ENCODE data around the gene R3HDM1.
A peak's percentile ranks its signal among the peaks of the same experiment; 100 is the strongest.

Gene R3HDM1

DNA sequence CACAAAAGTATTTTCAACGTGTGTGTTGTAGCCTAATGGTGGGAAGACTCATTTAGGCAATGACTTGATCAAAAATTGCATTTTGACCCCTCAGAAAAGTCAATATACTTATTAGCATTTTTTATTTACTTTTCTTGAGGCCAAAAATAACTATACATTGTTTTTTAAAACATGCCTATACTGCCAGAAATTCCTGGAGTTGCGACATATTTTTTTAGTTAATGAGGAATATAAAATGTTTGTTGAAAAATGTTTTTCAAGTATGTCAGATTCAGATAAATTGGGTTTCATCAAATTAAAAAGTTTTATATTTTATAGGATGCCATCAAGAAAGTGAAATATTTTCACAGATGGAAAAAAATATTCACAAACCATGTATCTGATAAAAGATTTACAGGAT lies 39.6 kb downstream of the R3HDM1 start:
- no peaks in the 10 kb centered on the region for H3K4me1 ChIP-seq (ENCODE audit: control insufficient read depth, insufficient read depth, low read length)
- peaks cover 9% of the 10 kb centered on the region; the same call in 1 of the 2 replicates for H3K36me3 ChIP-seq (ENCODE audit: control insufficient read depth, insufficient read depth, low read length)
- H3K4me3 ChIP-seq (ENCODE audit: low read depth, low read length) = no peak overlapping the region
- H3K9ac ChIP-seq (ENCODE audit: low read depth, low read length) = no peak overlapping the region
- no peaks in the 10 kb centered on the region for H3K27me3 ChIP-seq (ENCODE audit: control insufficient read depth, insufficient read depth, low read length)
- no peaks in the 10 kb centered on the region for H3K9me3 ChIP-seq (ENCODE audit: control insufficient read depth, insufficient read depth, low read length)
- H3K27ac ChIP-seq (ENCODE audit: low read depth, low read length) = no peak overlapping the region

DNA sequence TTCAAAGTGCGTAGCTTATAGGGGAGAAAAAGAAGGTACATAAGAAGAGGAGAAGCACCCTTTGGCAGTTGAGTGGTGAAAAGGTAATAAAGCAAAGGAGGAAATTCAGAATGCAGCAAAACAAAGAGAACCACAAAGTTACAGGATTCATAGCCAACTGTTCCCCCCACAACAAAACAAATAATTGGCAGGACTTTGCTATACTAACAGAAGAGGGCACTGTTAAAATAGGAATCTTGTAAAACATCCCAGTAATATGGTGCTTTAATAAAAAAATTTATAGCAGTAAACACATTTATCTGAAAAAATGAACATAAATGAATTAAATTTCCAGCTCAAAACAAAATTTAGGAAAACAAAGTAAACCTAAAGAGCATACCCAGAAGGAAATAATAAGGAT lies 42.3 kb downstream of the R3HDM1 start:
- H3K4me1 ChIP-seq (ENCODE audit: control insufficient read depth, insufficient read depth, low read length) = no peaks in the 10 kb centered on the region
- H3K9ac ChIP-seq (ENCODE audit: low read depth, low read length) = no peak overlapping the region
- H3K27ac ChIP-seq (ENCODE audit: low read depth, low read length) = no peak overlapping the region
- H3K4me3 ChIP-seq (ENCODE audit: low read depth, low read length) = no peak overlapping the region
- 0 out of 2 replicates have a peak, but pooled peaks cover 7% of the 10 kb centered on the region for H3K36me3 ChIP-seq (ENCODE audit: control insufficient read depth, insufficient read depth, low read length)
- no peaks in the 10 kb centered on the region for H3K27me3 ChIP-seq (ENCODE audit: control insufficient read depth, insufficient read depth, low read length)
- no peaks in the 10 kb centered on the region for H3K9me3 ChIP-seq (ENCODE audit: control insufficient read depth, insufficient read depth, low read length)

DNA sequence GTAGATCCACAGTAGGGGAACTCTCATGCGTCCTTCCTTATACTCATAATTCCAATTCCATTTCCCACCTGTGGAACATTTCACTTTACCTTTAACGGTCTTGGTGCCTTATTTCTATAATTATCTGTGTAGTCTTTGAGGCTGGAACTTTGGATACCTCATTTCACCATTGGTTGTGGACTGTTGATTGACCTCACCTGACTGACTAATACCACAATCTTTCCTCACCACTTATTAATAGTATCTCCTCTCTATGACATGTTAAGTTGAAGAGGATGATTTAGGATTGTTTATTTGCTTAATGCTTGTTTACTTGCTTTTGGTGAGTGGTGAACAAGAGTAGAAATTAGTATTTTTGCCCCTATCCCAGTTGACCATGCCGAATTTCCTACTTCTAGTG lies 50.0 kb downstream of the R3HDM1 start:
- H3K4me1 ChIP-seq (ENCODE audit: control insufficient read depth, insufficient read depth, low read length) = peaks cover 11% of the 10 kb centered on the region
- no peaks in the 10 kb centered on the region for H3K9me3 ChIP-seq (ENCODE audit: control insufficient read depth, insufficient read depth, low read length)
- no peak overlapping the region for H3K9ac ChIP-seq (ENCODE audit: low read depth, low read length)
- H3K27me3 ChIP-seq (ENCODE audit: control insufficient read depth, insufficient read depth, low read length) = no peaks in the 10 kb centered on the region
- H3K36me3 ChIP-seq (ENCODE audit: control insufficient read depth, insufficient read depth, low read length) = no peaks in the 10 kb centered on the region
- H3K4me3 ChIP-seq (ENCODE audit: low read depth, low read length) = no peak overlapping the region
- H3K27ac ChIP-seq (ENCODE audit: low read depth, low read length) = no peak overlapping the region

DNA sequence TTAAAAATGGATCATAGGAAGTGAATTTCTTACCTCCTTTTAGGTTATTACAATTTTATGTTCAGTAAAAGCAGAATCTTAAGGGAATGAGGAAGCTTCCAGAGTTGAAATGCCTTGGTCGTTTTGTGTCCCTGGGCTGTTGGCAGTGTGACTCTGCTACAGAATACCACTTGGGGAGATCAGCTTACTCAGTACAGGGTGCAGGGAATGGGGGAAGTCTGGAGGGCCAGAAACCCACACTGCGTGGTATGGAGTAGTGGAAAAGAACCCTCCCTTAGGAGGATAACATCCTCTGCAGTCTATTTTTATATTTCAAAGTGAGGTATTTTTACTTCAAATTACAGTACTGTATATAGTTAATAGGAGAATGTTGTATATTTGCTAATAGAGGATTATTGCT lies 51.1 kb downstream of the R3HDM1 start:
- Histone ChIP-seq H3K9ac (ENCODE audit: low read depth, low read length) (no peak overlapping the region), H3K4me3 (ENCODE audit: low read depth, low read length) (no peak overlapping the region), H3K4me1 (ENCODE audit: control insufficient read depth, insufficient read depth, low read length) (peaks cover 21% of the 10 kb centered on the region), H3K27me3 (ENCODE audit: control insufficient read depth, insufficient read depth, low read length) (no peaks in the 10 kb centered on the region), H3K9me3 (ENCODE audit: control insufficient read depth, insufficient read depth, low read length) (no peaks in the 10 kb centered on the region), H3K27ac (ENCODE audit: low read depth, low read length) (no peak overlapping the region), H3K36me3 (ENCODE audit: control insufficient read depth, insufficient read depth, low read length) (no peaks in the 10 kb centered on the region)

DNA sequence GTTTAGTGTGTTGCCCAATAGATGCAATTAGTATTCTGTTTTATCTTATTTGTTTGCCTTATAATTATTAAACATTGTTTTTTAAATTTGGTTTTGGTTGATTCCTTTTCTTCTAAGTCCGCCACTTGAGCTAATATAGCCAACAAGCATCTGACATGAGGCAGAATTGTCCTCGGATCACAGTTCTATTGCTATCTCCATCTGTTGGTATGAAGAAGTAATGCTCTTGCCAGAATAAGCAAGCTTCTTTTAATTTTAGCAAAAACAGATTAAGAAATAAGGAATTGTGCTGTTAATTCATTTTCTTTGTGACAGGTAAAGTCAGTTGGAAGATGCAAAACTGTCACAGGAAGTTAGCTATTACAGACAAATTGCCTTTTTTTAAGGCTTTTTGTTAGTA lies 54.3 kb downstream of the R3HDM1 start:
- Histone ChIP-seq H3K9me3 (ENCODE audit: control insufficient read depth, insufficient read depth, low read length) (no peaks in the 10 kb centered on the region), H3K27me3 (ENCODE audit: control insufficient read depth, insufficient read depth, low read length) (no peaks in the 10 kb centered on the region), H3K36me3 (ENCODE audit: control insufficient read depth, insufficient read depth, low read length) (no peaks in the 10 kb centered on the region), H3K4me3 (ENCODE audit: low read depth, low read length) (no peak overlapping the region), H3K9ac (ENCODE audit: low read depth, low read length) (no peak overlapping the region), H3K4me1 (ENCODE audit: control insufficient read depth, insufficient read depth, low read length) (peaks cover 29% of the 10 kb centered on the region), H3K27ac (ENCODE audit: low read depth, low read length) (peak overlapping the region; percentile 14)

DNA sequence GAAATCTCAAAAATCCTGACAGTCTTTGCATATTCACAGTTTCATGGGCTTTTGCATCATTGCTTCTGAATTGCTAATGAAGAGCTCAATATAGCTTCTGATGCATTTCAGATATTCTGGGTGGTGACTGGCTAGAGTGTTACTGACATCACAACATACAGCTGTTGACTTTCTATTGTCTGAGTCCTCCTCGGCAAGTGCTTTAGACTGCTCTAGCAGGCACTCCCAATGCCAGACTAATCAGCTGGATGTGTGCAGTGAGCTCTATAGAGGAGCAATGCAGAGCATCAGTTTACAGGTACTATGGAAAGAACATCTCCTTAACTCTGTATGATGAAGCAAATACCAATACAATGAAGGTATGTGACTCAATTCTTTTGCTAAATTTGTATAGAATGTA lies 54.9 kb downstream of the R3HDM1 start:
- Histone ChIP-seq H3K27ac (ENCODE audit: low read depth, low read length) (no peak overlapping the region), H3K36me3 (ENCODE audit: control insufficient read depth, insufficient read depth, low read length) (no peaks in the 10 kb centered on the region), H3K27me3 (ENCODE audit: control insufficient read depth, insufficient read depth, low read length) (no peaks in the 10 kb centered on the region), H3K4me3 (ENCODE audit: low read depth, low read length) (no peak overlapping the region), H3K9me3 (ENCODE audit: control insufficient read depth, insufficient read depth, low read length) (peaks cover 2% of the 10 kb centered on the region), H3K4me1 (ENCODE audit: control insufficient read depth, insufficient read depth, low read length) (peaks cover 29% of the 10 kb centered on the region), H3K9ac (ENCODE audit: low read depth, low read length) (no peak overlapping the region)

DNA sequence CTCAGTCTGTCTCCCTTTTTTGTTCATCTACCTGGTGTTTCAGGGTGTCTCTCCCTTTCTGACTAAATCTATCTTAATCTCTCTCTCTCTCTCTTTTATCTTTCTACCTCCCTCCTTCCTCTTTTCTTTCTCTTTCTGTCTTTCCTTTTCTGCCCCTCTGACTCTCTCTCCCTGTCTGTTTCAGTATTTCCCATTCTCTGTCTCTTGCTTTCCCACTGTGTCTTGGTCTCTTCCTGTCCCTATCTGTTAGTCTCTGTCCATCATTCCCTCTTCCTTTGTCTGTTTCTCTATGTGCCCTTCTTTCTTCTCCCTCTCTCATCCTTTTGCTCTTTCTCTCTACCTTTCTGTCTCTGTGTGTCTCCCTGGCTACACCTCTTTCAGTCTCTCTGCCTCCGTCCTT lies 56.7 kb downstream of the R3HDM1 start:
- H3K36me3 ChIP-seq (ENCODE audit: control insufficient read depth, insufficient read depth, low read length) = no peaks in the 10 kb centered on the region
- no peak overlapping the region for H3K4me3 ChIP-seq (ENCODE audit: low read depth, low read length)
- no peaks in the 10 kb centered on the region for H3K27me3 ChIP-seq (ENCODE audit: control insufficient read depth, insufficient read depth, low read length)
- H3K9me3 ChIP-seq (ENCODE audit: control insufficient read depth, insufficient read depth, low read length) = peaks cover 15% of the 10 kb centered on the region
- H3K9ac ChIP-seq (ENCODE audit: low read depth, low read length) = no peak overlapping the region
- H3K27ac ChIP-seq (ENCODE audit: low read depth, low read length) = no peak overlapping the region
- peaks cover 29% of the 10 kb centered on the region for H3K4me1 ChIP-seq (ENCODE audit: control insufficient read depth, insufficient read depth, low read length)

DNA sequence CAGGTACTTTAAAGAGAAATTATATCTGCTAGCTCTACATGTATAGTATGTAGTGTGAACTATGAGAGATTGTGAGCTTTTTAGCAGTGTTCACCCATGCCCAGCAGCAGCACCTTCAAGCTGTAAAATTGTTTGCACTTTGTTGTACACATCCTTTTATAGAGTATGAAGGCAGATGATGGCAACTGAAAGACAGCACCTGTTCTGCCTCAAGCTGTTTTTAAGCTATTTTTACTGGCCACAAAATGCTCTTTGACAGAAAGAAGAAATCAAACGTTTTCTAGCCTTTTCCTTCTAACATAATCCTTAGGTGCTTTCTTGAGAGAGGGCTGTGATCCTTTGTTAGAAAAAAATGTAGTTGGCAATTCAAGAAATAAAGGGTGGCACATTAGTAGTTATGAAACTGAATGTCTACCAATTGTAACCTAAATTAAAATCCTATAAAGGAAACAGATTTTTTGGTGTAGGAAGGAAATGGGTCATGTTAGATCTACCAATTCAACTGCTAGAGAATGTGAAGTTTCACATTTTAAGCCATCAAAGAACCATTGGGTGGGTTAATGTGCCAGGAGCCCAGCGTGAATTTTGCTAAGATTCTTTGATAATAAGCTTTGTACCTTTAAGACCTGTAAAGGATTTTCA lies 59.5 kb downstream of the R3HDM1 start:
- H3K4me1 ChIP-seq (ENCODE audit: control insufficient read depth, insufficient read depth, low read length) = peaks cover 23% of the 10 kb centered on the region
- no peak overlapping the region for H3K9ac ChIP-seq (ENCODE audit: low read depth, low read length)
- no peak overlapping the region for H3K27ac ChIP-seq (ENCODE audit: low read depth, low read length)

DNA sequence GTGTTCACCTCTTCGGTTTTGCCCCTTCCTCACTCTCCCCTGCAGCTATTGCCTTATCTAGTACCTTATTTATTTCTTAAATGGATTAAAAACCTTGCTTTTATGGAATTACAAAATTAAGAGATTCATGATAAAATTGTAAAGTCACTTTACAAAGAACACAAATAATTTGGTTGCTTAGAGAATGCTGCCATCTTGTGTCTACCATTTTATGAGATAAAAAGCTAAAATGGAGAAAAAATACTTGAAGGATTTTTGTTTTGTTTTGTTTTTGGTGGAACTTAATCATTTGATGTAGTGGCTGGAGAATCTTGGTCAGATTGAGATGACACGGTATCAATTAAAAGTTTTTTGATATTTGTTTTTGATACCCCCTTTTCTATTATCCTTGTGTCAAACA lies 69.6 kb downstream of the R3HDM1 start:
- Histone ChIP-seq H3K4me3 (ENCODE audit: low read depth, low read length) (no peak overlapping the region), H3K9me3 (ENCODE audit: control insufficient read depth, insufficient read depth, low read length) (no peaks in the 10 kb centered on the region), H3K4me1 (ENCODE audit: control insufficient read depth, insufficient read depth, low read length) (peaks cover 13% of the 10 kb centered on the region; the same call in 1 of the 2 replicates), H3K36me3 (ENCODE audit: control insufficient read depth, insufficient read depth, low read length) (peaks cover 37% of the 10 kb centered on the region), H3K27me3 (ENCODE audit: control insufficient read depth, insufficient read depth, low read length) (no peaks in the 10 kb centered on the region), H3K9ac (ENCODE audit: low read depth, low read length) (no peak overlapping the region), H3K27ac (ENCODE audit: low read depth, low read length) (no peak overlapping the region)

More for the DNA sequence above, 59.5 kb downstream of the R3HDM1 start:
- no peaks in the 10 kb centered on the region for H3K36me3 ChIP-seq (ENCODE audit: control insufficient read depth, insufficient read depth, low read length)
- no peaks in the 10 kb centered on the region for H3K27me3 ChIP-seq (ENCODE audit: control insufficient read depth, insufficient read depth, low read length)
- H3K9me3 ChIP-seq (ENCODE audit: control insufficient read depth, insufficient read depth, low read length) = peaks cover 15% of the 10 kb centered on the region
- no peak overlapping the region for H3K4me3 ChIP-seq (ENCODE audit: low read depth, low read length)

DNA sequence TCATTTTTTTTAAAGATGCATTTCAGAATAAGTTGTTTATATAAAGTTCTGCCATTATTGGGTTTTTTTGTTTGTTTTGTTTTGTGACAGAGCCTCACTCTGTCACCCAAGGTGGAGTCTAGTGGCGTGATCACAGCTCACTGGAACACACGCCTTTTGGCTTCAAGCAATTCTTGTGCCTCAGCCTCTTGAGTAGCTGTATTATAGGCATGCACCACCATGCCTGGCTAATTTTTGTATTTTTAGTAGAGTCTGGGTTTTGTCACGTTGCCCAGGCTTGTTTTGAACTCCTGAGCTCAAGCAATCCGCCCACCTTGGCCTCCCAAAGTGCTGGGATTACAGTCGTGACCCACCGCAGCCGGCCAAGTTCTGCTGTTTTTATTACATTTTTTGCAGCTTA lies 72.3 kb downstream of the R3HDM1 start:
- H3K36me3 ChIP-seq (ENCODE audit: control insufficient read depth, insufficient read depth, low read length) = peaks cover 41% of the 10 kb centered on the region
- no peaks in the 10 kb centered on the region for H3K4me1 ChIP-seq (ENCODE audit: control insufficient read depth, insufficient read depth, low read length)
- H3K27me3 ChIP-seq (ENCODE audit: control insufficient read depth, insufficient read depth, low read length) = no peaks in the 10 kb centered on the region
- no peak overlapping the region for H3K27ac ChIP-seq (ENCODE audit: low read depth, low read length)
- no peak overlapping the region for H3K4me3 ChIP-seq (ENCODE audit: low read depth, low read length)
- no peaks in the 10 kb centered on the region for H3K9me3 ChIP-seq (ENCODE audit: control insufficient read depth, insufficient read depth, low read length)
- H3K9ac ChIP-seq (ENCODE audit: low read depth, low read length) = no peak overlapping the region

DNA sequence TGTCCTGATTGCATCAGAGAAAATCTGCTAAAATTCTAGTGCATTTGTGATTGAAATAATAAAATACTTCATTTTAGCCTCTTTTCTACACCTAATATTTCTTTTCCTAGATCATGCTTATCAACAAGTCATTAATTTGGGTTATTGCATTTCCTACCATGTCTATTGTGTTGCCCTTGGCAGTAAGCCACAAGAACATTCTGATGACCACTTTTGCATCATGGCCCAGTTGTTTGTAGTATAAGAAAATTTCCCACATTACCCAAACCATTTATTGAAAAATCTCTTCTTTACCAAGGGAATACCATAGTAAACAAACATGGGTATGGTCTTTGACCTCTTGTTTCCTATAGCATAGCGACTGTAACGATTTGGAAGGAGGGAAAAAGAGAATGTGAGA lies 76.3 kb downstream of the R3HDM1 start:
- H3K9ac ChIP-seq (ENCODE audit: low read depth, low read length) = no peak overlapping the region
- peaks cover 42% of the 10 kb centered on the region for H3K36me3 ChIP-seq (ENCODE audit: control insufficient read depth, insufficient read depth, low read length)
- H3K4me3 ChIP-seq (ENCODE audit: low read depth, low read length) = no peak overlapping the region
- H3K27me3 ChIP-seq (ENCODE audit: control insufficient read depth, insufficient read depth, low read length) = no peaks in the 10 kb centered on the region
- H3K27ac ChIP-seq (ENCODE audit: low read depth, low read length) = no peak overlapping the region
- no peaks in the 10 kb centered on the region for H3K9me3 ChIP-seq (ENCODE audit: control insufficient read depth, insufficient read depth, low read length)
- no peaks in the 10 kb centered on the region for H3K4me1 ChIP-seq (ENCODE audit: control insufficient read depth, insufficient read depth, low read length)
